GM23248 (cell line): ENCODE measurements around the gene STXBP6.

Experiments used
- EZH2 ChIP-seq: fragments of 200-600 bp; sonication (generic); IDR thresholded peaks from 2 replicates; pipeline ENCODE4 v1.6.1; 2018; ENCODE audit warnings: antibody characterized with exemption, mild to moderate bottlenecking; ENCODE audit not compliant: insufficient read depth, poor library complexity, severe bottlenecking
- EZH2phosphoT487 ChIP-seq: fragments of 200-600 bp; sonication (generic); IDR thresholded peaks from 2 replicates; pipeline ENCODE4 v1.6.1; 2018; ENCODE audit warnings: antibody characterized with exemption, moderate library complexity, mild to moderate bottlenecking, low read depth; ENCODE audit not compliant: insufficient read depth

DNA sequence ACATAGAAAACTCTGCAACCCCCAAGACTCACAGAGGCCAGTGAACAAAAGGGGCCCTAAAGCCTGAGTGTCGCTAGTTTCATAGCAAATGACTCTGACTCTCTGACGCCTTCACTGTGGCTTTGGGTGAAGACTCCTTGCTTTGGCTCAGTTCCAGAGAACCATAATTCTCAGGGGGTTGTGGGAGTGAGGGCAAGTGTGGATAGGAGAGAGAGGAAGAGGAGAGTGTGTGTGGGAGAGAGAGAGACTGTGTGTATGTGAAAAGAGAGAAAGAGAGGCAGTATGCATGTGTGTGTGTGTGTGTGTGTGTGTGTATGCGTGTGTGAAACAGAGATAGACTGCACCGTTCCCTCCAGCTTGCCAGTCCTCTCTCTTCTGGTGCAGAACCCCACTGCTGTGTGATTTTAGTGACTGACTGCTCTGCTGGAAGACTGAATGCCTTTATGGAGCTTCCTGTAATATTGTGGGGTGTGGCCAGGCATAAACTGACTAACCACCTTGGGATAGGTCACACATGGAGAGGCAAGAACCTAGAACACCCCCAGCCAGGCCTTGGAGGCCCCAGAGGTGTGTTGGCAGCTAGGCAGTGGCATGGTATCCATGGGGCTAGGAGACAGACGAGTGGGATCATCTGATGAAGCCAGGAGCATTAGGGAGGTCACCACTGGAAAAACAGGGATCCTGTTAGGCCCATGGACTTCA lies 45.9 kb upstream of the STXBP6 start:
- TF ChIP-seq EZH2phosphoT487 (no peak), EZH2 (no peak)
